ENCODE results near the gene MESP1.

DNA sequence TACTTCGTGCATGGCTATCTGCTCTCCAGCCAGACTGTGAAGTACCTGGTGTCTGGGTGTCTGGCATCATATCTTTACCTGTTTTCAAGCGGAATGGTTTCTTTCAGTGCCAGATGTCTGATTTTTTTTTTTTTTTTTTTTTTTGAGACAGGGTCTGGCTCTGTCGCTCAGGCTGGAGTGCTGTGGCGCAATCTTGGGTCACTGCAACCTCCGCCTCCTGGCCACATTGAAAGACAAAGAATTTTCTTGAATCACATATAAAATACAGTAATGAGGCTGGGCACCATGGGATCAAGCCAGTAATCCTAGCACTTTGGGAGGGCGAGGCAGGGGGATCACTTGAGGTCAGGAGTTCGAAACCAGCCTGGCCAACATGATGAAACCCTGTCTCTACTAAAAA lies 2.8 kb upstream of the MESP1 start:
- TF ChIP-seq, protein P1, sequence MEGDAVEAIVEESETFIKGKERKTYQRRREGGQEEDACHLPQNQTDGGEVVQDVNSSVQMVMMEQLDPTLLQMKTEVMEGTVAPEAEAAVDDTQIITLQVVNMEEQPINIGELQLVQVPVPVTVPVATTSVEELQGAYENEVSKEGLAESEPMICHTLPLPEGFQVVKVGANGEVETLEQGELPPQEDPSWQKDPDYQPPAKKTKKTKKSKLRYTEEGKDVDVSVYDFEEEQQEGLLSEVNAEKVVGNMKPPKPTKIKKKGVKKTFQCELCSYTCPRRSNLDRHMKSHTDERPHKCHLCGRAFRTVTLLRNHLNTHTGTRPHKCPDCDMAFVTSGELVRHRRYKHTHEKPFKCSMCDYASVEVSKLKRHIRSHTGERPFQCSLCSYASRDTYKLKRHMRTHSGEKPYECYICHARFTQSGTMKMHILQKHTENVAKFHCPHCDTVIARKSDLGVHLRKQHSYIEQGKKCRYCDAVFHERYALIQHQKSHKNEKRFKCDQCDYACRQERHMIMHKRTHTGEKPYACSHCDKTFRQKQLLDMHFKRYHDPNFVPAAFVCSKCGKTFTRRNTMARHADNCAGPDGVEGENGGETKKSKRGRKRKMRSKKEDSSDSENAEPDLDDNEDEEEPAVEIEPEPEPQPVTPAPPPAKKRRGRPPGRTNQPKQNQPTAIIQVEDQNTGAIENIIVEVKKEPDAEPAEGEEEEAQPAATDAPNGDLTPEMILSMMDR (conservative IDR thresholded peaks at IDR 0.05; ENCODE audit: low read depth, low read length): no peak
- TF ChIP-seq EZH2 (IDR thresholded peaks at IDR 0.05; ENCODE audit: low read length, unreplicated experiment): no peak

Measured in PC-3 (cell line).